ENCODE measurements around the gene B4GALT1. TPM values are rescaled to one million over a fixed set of nuclear protein-coding genes. Genes with fewer than 3 reads are reported as not detected.

B4GALT1 gene
- total RNA-seq, 1 experiment from 2014 or later, result 31.4 TPM

DNA sequence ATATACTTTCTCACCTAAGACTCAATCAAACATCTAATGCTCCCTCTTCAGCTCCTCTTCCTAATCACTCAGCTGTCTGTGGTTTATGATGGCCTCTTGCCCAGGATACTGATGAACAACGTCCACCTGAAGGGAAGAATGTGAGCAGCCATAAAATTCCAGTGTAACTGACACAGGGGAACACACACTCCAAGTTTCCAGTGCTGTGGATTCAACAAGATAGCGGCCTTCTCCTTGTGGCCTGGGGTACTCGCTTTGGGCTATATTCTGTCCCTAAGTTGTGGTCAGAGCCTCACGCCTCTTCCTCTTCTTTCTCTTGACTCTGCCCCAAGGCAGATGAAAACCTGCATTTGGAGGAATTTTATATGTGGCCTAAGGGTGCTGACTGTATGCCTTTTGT, 11.7 kb downstream of the B4GALT1 start:
- Histone ChIP-seq H3K36me3 (ENCODE audit: control insufficient read depth in 1 of 2, insufficient read depth in 2 of 2, low read length in 2 of 2) (no peaks in the 10 kb centered on the region), H3K4me2 (ENCODE audit: low read length) (no peak overlapping the region), H3K79me2 (ENCODE audit: insufficient read depth, low read length) (peaks cover 57% of the 10 kb centered on the region), H4K20me1 (ENCODE audit: insufficient read depth) (no peaks in the 10 kb centered on the region), H3K27ac (ENCODE audit: low read depth, low read length) (no peak overlapping the region), H3K4me1 (ENCODE audit: control insufficient read depth in 1 of 2, insufficient read depth in 2 of 2, low read length in 2 of 2) (peaks cover 37 to 54% of the 10 kb centered on the region in 2 experiments), H3K9me2 (ENCODE audit: insufficient read depth) (no peaks in the 10 kb centered on the region), H3K27me3 (ENCODE audit: insufficient read depth, low read length) (no peaks in the 10 kb centered on the region), H3K4me3 (replicated peaks in 1 of 2; ENCODE audit: low read depth in 1 of 2, low read length in 2 of 2) (no peak overlapping the region), H3K9ac (ENCODE audit: low read length) (no peak overlapping the region), H2AFZ (ENCODE audit: low read depth, low read length, poor library complexity, severe bottlenecking) (no peak overlapping the region), H3K9me3 (ENCODE audit: control insufficient read depth in 1 of 2, insufficient read depth in 1 of 2, low read depth in 1 of 2, low read length in 2 of 2) (no peaks in the 10 kb centered on the region)
- DNase-seq (ENCODE audit: low read depth, low spot score) (no peak), ATAC-seq (no peak)
- ChIA-PET POLR2A (interaction anchor here (0.6 kb wide), 1 partner anchor 118 kb away, joined by 3 read pairs; no protein-coding TSS in a partner anchor), RAD21 (ENCODE audit: low non-redundant PET in 1 of 2, low total read pairs in 2 of 2, uncharacterized antibody in 2 of 2, unreplicated experiment in 2 of 2) (no interaction called here), CTCF (no interaction called here)
- BruUV-seq (replicated peaks), result no TSS peak
- intact Hi-C loops (cut with micrococcal nuclease), result no loop called here
- TF ChIP-seq POLR2A (IDR thresholded peaks at IDR 0.05; ENCODE audit: borderline replicate concordance, extremely low read depth, insufficient read depth, insufficient read length) (no peak), EZH2phosphoT487 (IDR thresholded peaks at IDR 0.05; ENCODE audit: borderline replicate concordance) (no peak), SP1 (IDR thresholded peaks at IDR 0.05; ENCODE audit: low read depth) (no peak), CEBPB (IDR thresholded peaks at IDR 0.05; ENCODE audit: low read depth) (no peak), TCF7L2 (IDR thresholded peaks at IDR 0.05; ENCODE audit: borderline replicate concordance, extremely low read depth, insufficient read depth, insufficient read length) (no peak), ELF1 (IDR thresholded peaks at IDR 0.05; ENCODE audit: borderline replicate concordance, low read depth) (no peak), RAD21 (IDR thresholded peaks at IDR 0.05; ENCODE audit: low read depth) (no peak), EGR1 (IDR thresholded peaks at IDR 0.05; ENCODE audit: low read depth) (no peak), EZH2 (IDR thresholded peaks at IDR 0.05) (no peak), SRF (IDR thresholded peaks at IDR 0.05; ENCODE audit: low read depth) (no peak), ZNF274 (IDR thresholded peaks at IDR 0.05; ENCODE audit: low read depth, low read length) (no peak), YY1 (IDR thresholded peaks at IDR 0.05; ENCODE audit: extremely low read depth, insufficient replicate concordance, low read depth, low read length) (no peak), CBX3 (IDR thresholded peaks at IDR 0.05; ENCODE audit: low read depth) (no peak), ZFX (IDR thresholded peaks at IDR 0.05) (no peak), SIN3A (IDR thresholded peaks at IDR 0.05; ENCODE audit: low read depth) (no peak), JUND (IDR thresholded peaks at IDR 0.05) (no peak)
- TF ChIP-seq, protein P1, sequence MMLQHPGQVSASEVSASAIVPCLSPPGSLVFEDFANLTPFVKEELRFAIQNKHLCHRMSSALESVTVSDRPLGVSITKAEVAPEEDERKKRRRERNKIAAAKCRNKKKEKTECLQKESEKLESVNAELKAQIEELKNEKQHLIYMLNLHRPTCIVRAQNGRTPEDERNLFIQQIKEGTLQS (IDR thresholded peaks at IDR 0.05), result no peak
- TF ChIP-seq, protein P2, sequence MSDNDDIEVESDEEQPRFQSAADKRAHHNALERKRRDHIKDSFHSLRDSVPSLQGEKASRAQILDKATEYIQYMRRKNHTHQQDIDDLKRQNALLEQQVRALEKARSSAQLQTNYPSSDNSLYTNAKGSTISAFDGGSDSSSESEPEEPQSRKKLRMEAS (IDR thresholded peaks at IDR 0.05), result no peak
- TF ChIP-seq, protein P3, sequence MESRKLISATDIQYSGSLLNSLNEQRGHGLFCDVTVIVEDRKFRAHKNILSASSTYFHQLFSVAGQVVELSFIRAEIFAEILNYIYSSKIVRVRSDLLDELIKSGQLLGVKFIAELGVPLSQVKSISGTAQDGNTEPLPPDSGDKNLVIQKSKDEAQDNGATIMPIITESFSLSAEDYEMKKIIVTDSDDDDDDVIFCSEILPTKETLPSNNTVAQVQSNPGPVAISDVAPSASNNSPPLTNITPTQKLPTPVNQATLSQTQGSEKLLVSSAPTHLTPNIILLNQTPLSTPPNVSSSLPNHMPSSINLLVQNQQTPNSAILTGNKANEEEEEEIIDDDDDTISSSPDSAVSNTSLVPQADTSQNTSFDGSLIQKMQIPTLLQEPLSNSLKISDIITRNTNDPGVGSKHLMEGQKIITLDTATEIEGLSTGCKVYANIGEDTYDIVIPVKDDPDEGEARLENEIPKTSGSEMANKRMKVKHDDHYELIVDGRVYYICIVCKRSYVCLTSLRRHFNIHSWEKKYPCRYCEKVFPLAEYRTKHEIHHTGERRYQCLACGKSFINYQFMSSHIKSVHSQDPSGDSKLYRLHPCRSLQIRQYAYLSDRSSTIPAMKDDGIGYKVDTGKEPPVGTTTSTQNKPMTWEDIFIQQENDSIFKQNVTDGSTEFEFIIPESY (IDR thresholded peaks at IDR 0.05; ENCODE audit: extremely low read depth, insufficient replicate concordance, low read length), result no peak

Data from HCT116 (cell line).